GM12878 (cell line): ENCODE data around the gene SMCO1. TPM values are rescaled to one million over a fixed set of nuclear protein-coding genes. Genes with fewer than 3 reads are reported as not detected.

Source experiments
- ATAC-seq: fragments of 200-7000 bp; cut with Tn5 transposase; 3 replicates; pipeline ENCODE4 v1.9.1; 2020; ENCODE audit warnings: mild to moderate bottlenecking, moderate library complexity
- BruUV-seq: library from RNA; stranded (reverse); fragments of 400-500 nt; replicated peaks from 2 replicates; lab custom pipeline; 2021; lab: Mats Ljungman, UMichigan
- CTCF ChIA-PET: fragments of 300-600 bp; sonication (Branson Sonifier 250); formaldehyde crosslinking; extraction: SDS; loops from one replicate; lab custom pipeline; 2021; ENCODE audit warnings: inconsistent platforms; lab: Yijun Ruan, JAX
- POLR2A ChIA-PET: fragments of 350-600 bp; formaldehyde crosslinking; extraction: SDS; loops from one replicate; lab custom pipeline; 2021; ENCODE audit warnings: inconsistent platforms; lab: Charles Lee
- RAD21 ChIA-PET: fragments of 300-600 bp; sonication (Branson Sonifier 250); formaldehyde crosslinking; loops from one replicate; lab custom pipeline; 2023; ENCODE audit warnings: antibody characterized with exemption; ENCODE audit not compliant: unreplicated experiment; lab: Charles Lee
- SMC1A ChIA-PET: fragments of 300-600 bp; sonication (Branson Sonifier 250); formaldehyde crosslinking; loops from one replicate; lab custom pipeline; 2023; ENCODE audit not compliant: unreplicated experiment, uncharacterized antibody; lab: Charles Lee
- DNase-seq: peaks from one replicate; pipeline ENCODE4 v3.0.0-alpha.2; 2011; ENCODE audit warnings: low read depth, low spot score
- FAIRE-seq: peaks from 3 replicates; lab custom pipeline; 2011; peaks lifted over from hg19 to GRCh38; lab: Jason Lieb, UNC
- H2AFZ ChIP-seq: 2 replicates; pipeline ENCODE4 v1.6.0; 2011; ENCODE audit warnings: low read depth, low read length, control low read depth; ENCODE audit not compliant: control insufficient read depth
- H3K27ac ChIP-seq: 2 replicates; pipeline ENCODE4 v1.5.1; 2011; ENCODE audit warnings: control low read depth; ENCODE audit not compliant: control insufficient read depth, insufficient read depth
- H3K27me3 ChIP-seq, 2 experiments: replicated peaks in 1 of 2; 2 replicates each; pipeline versions ENCODE4 v1.6.0 to v1.6.1; 2011; ENCODE audit warnings: low read length in 1 of 2; ENCODE audit not compliant: control insufficient read depth in 2 of 2, insufficient read depth in 2 of 2
- H3K36me3 ChIP-seq, 2 experiments: 2 replicates each; pipeline ENCODE4 v1.5.1; 2011; ENCODE audit warnings: low read length in 1 of 2; ENCODE audit not compliant: control insufficient read depth in 2 of 2, insufficient read depth in 2 of 2
- H3K4me1 ChIP-seq: 2 replicates; pipeline ENCODE4 v1.6.1; 2011; ENCODE audit warnings: mild to moderate bottlenecking, low read length, moderate library complexity, mixed read lengths; ENCODE audit not compliant: control insufficient read depth, insufficient read depth
- H3K4me2 ChIP-seq: 2 replicates; pipeline ENCODE4 v1.6.0; 2011; ENCODE audit warnings: control low read depth; ENCODE audit not compliant: control insufficient read depth, insufficient read depth
- H3K4me3 ChIP-seq: fragments of 200-600 bp; sonication (generic); 2 replicates; pipeline ENCODE4 v1.5.1; 2016
- H3K79me2 ChIP-seq: 2 replicates; pipeline ENCODE4 v1.6.0; 2011; ENCODE audit warnings: low read length; ENCODE audit not compliant: control insufficient read depth, insufficient read depth
- H3K9ac ChIP-seq: 2 replicates; pipeline ENCODE4 v1.8.0; 2011; ENCODE audit warnings: low read length, control low read depth, mixed read lengths; ENCODE audit not compliant: control insufficient read depth, insufficient read depth
- H3K9me3 ChIP-seq: replicated peaks from 3 replicates; pipeline ENCODE4 v1.5.1; 2011; ENCODE audit warnings: mild to moderate bottlenecking, low read length; ENCODE audit not compliant: control insufficient read depth, insufficient read depth
- H4K20me1 ChIP-seq: 2 replicates; pipeline ENCODE4 v1.6.0; 2011; ENCODE audit not compliant: control insufficient read depth, insufficient read depth
- HDGF ChIP-seq: fragments of 450-650 bp; IDR thresholded peaks from 2 replicates; pipeline ENCODE4 v1.6.1; 2016; ENCODE audit warnings: antibody characterized with exemption
- JUNB ChIP-seq: IDR thresholded peaks from 2 replicates; pipeline ENCODE4 v1.6.1; 2016; ENCODE audit warnings: antibody characterized with exemption, mild to moderate bottlenecking
- MTA3 ChIP-seq: IDR thresholded peaks from 2 replicates; pipeline ENCODE4 v1.6.1; 2012; ENCODE audit warnings: low read length, inconsistent platforms, borderline replicate concordance
- MXI1 ChIP-seq: fragments of 150-350 bp; IDR thresholded peaks from 2 replicates; pipeline ENCODE4 v1.6.1; 2011; ENCODE audit warnings: low read depth, mild to moderate bottlenecking, inconsistent platforms, low read length, improper control_type of control experiment
- PAX5 ChIP-seq: IDR thresholded peaks from 2 replicates; pipeline ENCODE4 v1.6.1; 2011; ENCODE audit warnings: low read depth, low read length, borderline replicate concordance
- RAD21 ChIP-seq: IDR thresholded peaks from 2 replicates; pipeline ENCODE4 v1.6.1; 2011; ENCODE audit warnings: mild to moderate bottlenecking, low read depth, low read length, moderate library complexity; ENCODE audit not compliant: insufficient read depth
- SMC3 ChIP-seq: IDR thresholded peaks from 2 replicates; pipeline ENCODE4 v1.6.1; 2011; ENCODE audit warnings: low read length, improper control_type of control experiment, borderline replicate concordance
- SRF ChIP-seq, 2 experiments: IDR thresholded peaks; 2 replicates each; pipeline ENCODE4 v1.6.1; 2011; ENCODE audit warnings: low read depth in 2 of 2, low read length in 2 of 2, mild to moderate bottlenecking in 1 of 2, moderate library complexity in 1 of 2
- STAT1 ChIP-seq: fragments of 450-650 bp; conservative IDR thresholded peaks from 2 replicates; pipeline ENCODE4 v1.6.1; 2014; ENCODE audit warnings: antibody characterized with exemption, mild to moderate bottlenecking
- STAT3 ChIP-seq: IDR thresholded peaks from 2 replicates; pipeline ENCODE4 v1.6.1; 2011; ENCODE audit warnings: low read depth, low read length, improper control_type of control experiment
- TCF12 ChIP-seq: IDR thresholded peaks from 2 replicates; pipeline ENCODE4 v1.6.1; 2011; ENCODE audit warnings: low read depth, mild to moderate bottlenecking, low read length
- YY1 ChIP-seq: IDR thresholded peaks from 2 replicates; pipeline ENCODE4 v1.6.1; 2011; ENCODE audit warnings: low read depth, mild to moderate bottlenecking, low read length
- WGBS: methylation state at CpG from one replicate; pipeline ENCODE4 v1.1.6; 2016; ENCODE audit warnings: low lambda C conversion rate; ENCODE audit not compliant: insufficient replicate concordance, insufficient coverage; ENCODE audit errors: missing lambda C conversion rate; 5-methylcytosine and 5-hydroxymethylcytosine counted together
- in situ Hi-C: fragments of 300-500 bp; cut with MboI; formaldehyde crosslinking; loops from 9 replicates; pipeline ENCODE4 v1.14.3; 2018; ENCODE audit warnings: mixed read lengths
- intact Hi-C: fragments of 100-400 bp; cut with micrococcal nuclease; formaldehyde crosslinking; loops from one replicate; pipeline ENCODE4 v1.14.2; 2022; ENCODE audit not compliant: unreplicated experiment
- polyA plus RNA-seq, 11 experiments: library from polyadenylated mRNA; depleted of rRNA in 4 of 11; unstranded in 6 of 11; stranded (reverse) in 5 of 11; fragments of >200 nt; fragmentation: Nextera tagmentation in 4 of 11; fragmentation: Illumina TruSeq in 1 of 11; extraction: Ambion mirVana in 4 of 11; extraction: Trizol in 1 of 11; gene quantifications; 1 replicate in 1 of 11; 2 replicates in 10 of 11; pipeline versions ENCODE4 v1.2.1 to v1.2.3, GENCODE V29; 2011 to 2016; ENCODE audit warnings: inconsistent platforms in 2 of 11, missing spikeins in 2 of 11, low read depth in 1 of 11
- total RNA-seq, 4 experiments: library from RNA; depleted of rRNA in 3 of 4; stranded (reverse); fragments of >200 nt in 3 of 4; fragmentation: Illumina TruSeq in 1 of 4; extraction: Trizol in 1 of 4; gene quantifications; 2 replicates each; pipeline versions ENCODE4 v1.2.1 to v1.2.3, GENCODE V29; 2013 to 2021
- TF ChIP-seq, protein P1 (sequence below): fragments of 450-650 bp; IDR thresholded peaks from 2 replicates; pipeline ENCODE4 v1.6.1; 2018; ENCODE audit warnings: borderline replicate concordance, mild to moderate bottlenecking; ENCODE audit not compliant: partially characterized antibody
- TF ChIP-seq, protein P2 (sequence below): IDR thresholded peaks from 2 replicates; pipeline ENCODE4 v1.6.1; 2011; ENCODE audit warnings: low read depth, mild to moderate bottlenecking, low read length, moderate library complexity, borderline replicate concordance; ENCODE audit errors: extremely low read depth
- TF ChIP-seq, protein P3 (sequence below): fragments of 450-650 bp; IDR thresholded peaks from 2 replicates; pipeline ENCODE4 v1.6.1; 2016; ENCODE audit warnings: mild to moderate bottlenecking
- TF ChIP-seq, protein P4 (sequence below): fragments of 450-650 bp; formaldehyde crosslinking; IDR thresholded peaks from 2 replicates; pipeline ENCODE4 v1.4.0; 2022; ENCODE audit warnings: mild to moderate bottlenecking, moderate library complexity

SMCO1 gene
- total and polyA plus RNA-seq, 10 of the 15 experiments (the other 5 are each of a cell fraction or from before 2014, with no cell fraction given): 0.05 TPM; not detected in 9

DNA sequence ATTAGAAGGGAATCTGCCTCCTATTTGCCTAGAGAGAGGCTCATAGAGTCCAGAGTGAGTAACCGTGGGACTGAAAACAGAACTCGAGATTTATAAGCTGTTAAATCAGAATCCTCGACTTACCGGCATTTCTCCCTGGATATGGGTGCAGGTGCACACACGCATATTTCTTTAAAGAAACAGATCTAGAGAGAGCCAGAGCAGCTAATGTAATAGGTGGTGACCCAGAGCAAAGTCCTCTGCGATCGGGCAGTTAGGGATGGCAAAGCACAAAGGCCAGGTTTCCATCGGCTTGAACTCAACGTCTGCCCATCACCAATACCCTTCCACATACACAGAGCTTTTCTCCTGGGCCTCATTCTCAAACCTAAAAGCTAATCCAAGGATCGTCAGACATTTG is 25.4 kb downstream of the SMCO1 start (continued):
- TF ChIP-seq, protein P1, sequence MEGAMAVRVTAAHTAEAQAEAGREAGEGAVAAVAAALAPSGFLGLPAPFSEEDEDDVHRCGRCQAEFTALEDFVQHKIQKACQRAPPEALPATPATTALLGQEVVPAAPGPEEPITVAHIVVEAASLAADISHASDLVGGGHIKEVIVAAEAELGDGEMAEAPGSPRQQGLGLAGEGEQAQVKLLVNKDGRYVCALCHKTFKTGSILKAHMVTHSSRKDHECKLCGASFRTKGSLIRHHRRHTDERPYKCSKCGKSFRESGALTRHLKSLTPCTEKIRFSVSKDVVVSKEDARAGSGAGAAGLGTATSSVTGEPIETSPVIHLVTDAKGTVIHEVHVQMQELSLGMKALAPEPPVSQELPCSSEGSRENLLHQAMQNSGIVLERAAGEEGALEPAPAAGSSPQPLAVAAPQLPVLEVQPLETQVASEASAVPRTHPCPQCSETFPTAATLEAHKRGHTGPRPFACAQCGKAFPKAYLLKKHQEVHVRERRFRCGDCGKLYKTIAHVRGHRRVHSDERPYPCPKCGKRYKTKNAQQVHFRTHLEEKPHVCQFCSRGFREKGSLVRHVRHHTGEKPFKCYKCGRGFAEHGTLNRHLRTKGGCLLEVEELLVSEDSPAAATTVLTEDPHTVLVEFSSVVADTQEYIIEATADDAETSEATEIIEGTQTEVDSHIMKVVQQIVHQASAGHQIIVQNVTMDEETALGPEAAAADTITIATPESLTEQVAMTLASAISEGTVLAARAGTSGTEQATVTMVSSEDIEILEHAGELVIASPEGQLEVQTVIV: no peak
- TF ChIP-seq PAX5 (no peak), HDGF (no peak), SRF (IDR thresholded peaks at IDR 0.05; ENCODE audit: low read depth in 2 of 2, low read length in 2 of 2) (no peak)
- TF ChIP-seq, protein P2, sequence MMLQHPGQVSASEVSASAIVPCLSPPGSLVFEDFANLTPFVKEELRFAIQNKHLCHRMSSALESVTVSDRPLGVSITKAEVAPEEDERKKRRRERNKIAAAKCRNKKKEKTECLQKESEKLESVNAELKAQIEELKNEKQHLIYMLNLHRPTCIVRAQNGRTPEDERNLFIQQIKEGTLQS: no peak

DNA sequence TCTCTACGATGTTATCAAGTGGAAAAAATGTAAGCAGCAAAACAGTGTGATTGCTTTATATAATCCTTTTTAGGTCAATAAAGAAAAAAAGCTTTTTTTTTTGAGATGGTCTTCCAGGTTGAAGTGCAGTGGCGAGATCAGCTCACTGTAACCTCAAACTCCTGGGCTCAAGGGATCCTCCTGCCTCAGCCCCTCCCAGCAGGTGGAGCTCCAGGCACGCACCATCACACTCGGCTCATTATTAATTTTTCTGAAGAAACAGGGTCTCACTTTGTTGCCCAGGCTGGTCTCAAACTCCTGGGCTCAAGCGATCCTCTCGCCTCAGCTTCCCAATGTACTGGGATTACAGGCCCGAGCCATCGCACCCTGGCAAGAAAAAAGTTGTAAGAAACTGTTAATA is 28.9 kb downstream of the SMCO1 start:
- ChIA-PET SMC1A (interaction anchor here (1.4 to 1.6 kb wide), 5 partner anchors 15 to 239 kb away, joined by 3 to 5 read pairs (median 4); no protein-coding TSS in a partner anchor), CTCF (interaction anchor here (0.6 to 3.2 kb wide), 9 partner anchors 13 to 231 kb away, joined by 3 to 27 read pairs (median 4); no protein-coding TSS in a partner anchor), RAD21 (interaction anchor here (1.2 to 2.0 kb wide), 4 partner anchors 12 to 233 kb away, joined by 3 to 11 read pairs (median 4); no protein-coding TSS in a partner anchor), POLR2A (interaction anchor here (0.8 to 2.1 kb wide), 3 partner anchors 12 to 22 kb away, joined by 3 to 4 read pairs (median 4); no protein-coding TSS in a partner anchor)
- BruUV-seq: no TSS peak
- no peaks in the 10 kb centered on the region for H3K9me3 ChIP-seq
- peaks cover 11 to 42% of the 10 kb centered on the region in 2 experiments for H3K36me3 ChIP-seq
- intact Hi-C loops (no loop called here), in situ Hi-C loops (no loop called here)
- no peak overlapping the region for H2AFZ ChIP-seq
- H4K20me1 ChIP-seq: no peaks in the 10 kb centered on the region
- H3K4me2 ChIP-seq: no peak overlapping the region
- WGBS: 87% methylated on average over 8 of the region's 8 CpGs
- ATAC-seq: no peak
- H3K27me3 ChIP-seq: no peaks in the 10 kb centered on the region
- H3K4me1 ChIP-seq: no peaks in the 10 kb centered on the region
- no peak overlapping the region for H3K27ac ChIP-seq
- no peak overlapping the region for H3K4me3 ChIP-seq
- no peak for DNase-seq
- no peak overlapping the region for H3K9ac ChIP-seq
- H3K79me2 ChIP-seq: peaks cover 29% of the 10 kb centered on the region
- FAIRE-seq: no peak
- TF ChIP-seq YY1 (no peak), MTA3 (no peak), TCF12 (no peak), SMC3 (peak; percentile 28; the same call in 1 of the 2 replicates), MXI1 (no peak), RAD21 (peak; percentile 51; the same call in 1 of the 2 replicates), STAT1 (no peak), JUNB (no peak), STAT3 (no peak)
- TF ChIP-seq, protein P3, sequence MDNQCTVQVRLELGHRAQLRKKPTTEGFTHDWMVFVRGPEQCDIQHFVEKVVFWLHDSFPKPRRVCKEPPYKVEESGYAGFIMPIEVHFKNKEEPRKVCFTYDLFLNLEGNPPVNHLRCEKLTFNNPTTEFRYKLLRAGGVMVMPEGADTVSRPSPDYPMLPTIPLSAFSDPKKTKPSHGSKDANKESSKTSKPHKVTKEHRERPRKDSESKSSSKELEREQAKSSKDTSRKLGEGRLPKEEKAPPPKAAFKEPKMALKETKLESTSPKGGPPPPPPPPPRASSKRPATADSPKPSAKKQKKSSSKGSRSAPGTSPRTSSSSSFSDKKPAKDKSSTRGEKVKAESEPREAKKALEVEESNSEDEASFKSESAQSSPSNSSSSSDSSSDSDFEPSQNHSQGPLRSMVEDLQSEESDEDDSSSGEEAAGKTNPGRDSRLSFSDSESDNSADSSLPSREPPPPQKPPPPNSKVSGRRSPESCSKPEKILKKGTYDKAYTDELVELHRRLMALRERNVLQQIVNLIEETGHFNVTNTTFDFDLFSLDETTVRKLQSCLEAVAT: no peak
- TF ChIP-seq, protein P4, sequence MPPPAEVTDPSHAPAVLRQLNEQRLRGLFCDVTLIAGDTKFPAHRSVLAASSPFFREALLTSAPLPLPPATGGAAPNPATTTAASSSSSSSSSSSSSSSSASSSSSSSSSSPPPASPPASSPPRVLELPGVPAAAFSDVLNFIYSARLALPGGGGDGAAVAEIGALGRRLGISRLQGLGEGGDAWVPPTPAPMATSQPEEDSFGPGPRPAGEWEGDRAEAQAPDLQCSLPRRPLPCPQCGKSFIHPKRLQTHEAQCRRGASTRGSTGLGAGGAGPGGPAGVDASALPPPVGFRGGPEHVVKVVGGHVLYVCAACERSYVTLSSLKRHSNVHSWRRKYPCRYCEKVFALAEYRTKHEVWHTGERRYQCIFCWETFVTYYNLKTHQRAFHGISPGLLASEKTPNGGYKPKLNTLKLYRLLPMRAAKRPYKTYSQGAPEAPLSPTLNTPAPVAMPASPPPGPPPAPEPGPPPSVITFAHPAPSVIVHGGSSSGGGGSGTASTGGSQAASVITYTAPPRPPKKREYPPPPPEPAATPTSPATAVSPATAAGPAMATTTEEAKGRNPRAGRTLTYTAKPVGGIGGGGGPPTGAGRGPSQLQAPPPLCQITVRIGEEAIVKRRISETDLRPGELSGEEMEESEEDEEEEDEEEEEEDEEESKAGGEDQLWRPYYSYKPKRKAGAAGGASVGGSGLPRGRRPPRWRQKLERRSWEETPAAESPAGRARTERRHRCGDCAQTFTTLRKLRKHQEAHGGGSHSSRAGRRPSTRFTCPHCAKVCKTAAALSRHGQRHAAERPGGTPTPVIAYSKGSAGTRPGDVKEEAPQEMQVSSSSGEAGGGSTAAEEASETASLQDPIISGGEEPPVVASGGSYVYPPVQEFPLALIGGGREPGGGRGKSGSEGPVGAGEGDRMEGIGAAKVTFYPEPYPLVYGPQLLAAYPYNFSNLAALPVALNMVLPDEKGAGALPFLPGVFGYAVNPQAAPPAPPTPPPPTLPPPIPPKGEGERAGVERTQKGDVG (CRISPR knock-in tag): no peak
